GM12891 (cell line): Measurements from ENCODE around the gene PCCA.

Source experiments
- POLR2A ChIP-seq: IDR thresholded peaks from 2 replicates; pipeline ENCODE4 v1.6.1; 2011; ENCODE audit warnings: low read depth, low read length, control low read depth
- POLR2AphosphoS5 ChIP-seq: IDR thresholded peaks from 2 replicates; pipeline ENCODE4 v1.6.1; 2011; ENCODE audit warnings: low read depth, low read length, control low read depth
- POU2F2 ChIP-seq: IDR thresholded peaks from 2 replicates; pipeline ENCODE4 v1.6.1; 2011; ENCODE audit warnings: low read depth, mild to moderate bottlenecking, control low read depth, low read length, moderate library complexity
- SPI1 ChIP-seq: IDR thresholded peaks from 2 replicates; pipeline ENCODE4 v1.6.1; 2011; ENCODE audit warnings: low read depth, low read length, control low read depth
- TAF1 ChIP-seq: IDR thresholded peaks from 2 replicates; pipeline ENCODE4 v1.6.1; 2011; ENCODE audit warnings: low read depth, low read length, control low read depth

GRCh38 chr13:100175078-100175802, 86.3 kb downstream of the PCCA start:
- no peak for TF ChIP-seq POLR2A
- TF ChIP-seq POLR2AphosphoS5, result no peak
- no peak for TF ChIP-seq TAF1
- no peak for TF ChIP-seq SPI1
- TF ChIP-seq POU2F2, result no peak
